Skeletal muscle tissue (tissue), 4 donors: ENCODE measurements around the gene MPP4. TPM values are rescaled to one million over a fixed set of nuclear protein-coding genes. Genes with fewer than 3 reads are reported as not detected.
"Not testable (repeated sequence)": the region's sequence is repeated elsewhere in the genome, so short reads cannot be mapped to it uniquely, and the experiment has no call there.

ENCODE experiments used
- H3K27ac ChIP-seq: one replicate; pipeline ENCODE4 v1.7.0; 2013; ENCODE audit warnings: mild to moderate bottlenecking, low read depth, low read length, inconsistent platforms
- H3K27me3 ChIP-seq, 3 donors: one replicate each; pipeline ENCODE4 v1.7.0; 2013; ENCODE audit warnings: low read length in 3 of 3; ENCODE audit not compliant: control insufficient read depth in 3 of 3, insufficient read depth in 3 of 3
- H3K36me3 ChIP-seq, 3 donors: one replicate each; pipeline ENCODE4 v1.7.0; 2013; ENCODE audit warnings: low read length in 3 of 3; ENCODE audit not compliant: control insufficient read depth in 3 of 3, insufficient read depth in 3 of 3
- H3K4me1 ChIP-seq, 3 donors: one replicate each; pipeline ENCODE4 v1.7.0; 2013; ENCODE audit warnings: low read length in 3 of 3, mild to moderate bottlenecking in 3 of 3; ENCODE audit not compliant: control insufficient read depth in 3 of 3, insufficient read depth in 3 of 3
- H3K4me3 ChIP-seq, 3 donors: one replicate each; pipeline ENCODE4 v1.7.0; 2013; ENCODE audit warnings: low read length in 3 of 3
- H3K9ac ChIP-seq, 3 donors: one replicate each; pipeline ENCODE4 v1.7.0; 2013; ENCODE audit warnings: low read length in 3 of 3, mild to moderate bottlenecking in 3 of 3, moderate library complexity in 2 of 3, low read depth in 1 of 3
- H3K9me3 ChIP-seq, 3 donors: one replicate each; pipeline ENCODE4 v1.7.0; 2013; ENCODE audit warnings: low read length in 3 of 3; ENCODE audit not compliant: control insufficient read depth in 3 of 3
- total RNA-seq: library from RNA; depleted of rRNA; stranded (reverse); fragments of >200 nt; gene quantifications from one replicate; pipeline ENCODE4 v1.2.3, GENCODE V29; 2014
- donor health status: Osteomylitis.

MPP4 gene
- total RNA-seq, 1 donor from 2014 or later, result under 0.01 TPM

GRCh38 chr2:201678401-201678800, 20.0 kb downstream of the MPP4 start:
- H3K4me3 ChIP-seq, result no peak overlapping the region
- H3K9me3 ChIP-seq, result no peaks in the 10 kb centered on the region
- no peaks in the 10 kb centered on the region for H3K36me3 ChIP-seq

GRCh38 chr2:201675454-201675853, 23.0 kb downstream of the MPP4 start:
- Histone ChIP-seq H3K27ac (no peak overlapping the region), H3K9ac (no peak overlapping the region), H3K9me3 (no peaks in the 10 kb centered on the region), H3K36me3 (no peaks in the 10 kb centered on the region), H3K4me1 (no peaks in the 10 kb centered on the region), H3K4me3 (no peak overlapping the region), H3K27me3 (no peaks in the 10 kb centered on the region)

More at GRCh38 chr2:201678401-201678800, 20.0 kb downstream of the MPP4 start:
- H3K4me1 ChIP-seq, result no peaks in the 10 kb centered on the region
- no peak overlapping the region for H3K9ac ChIP-seq
- peaks cover 0 to 5% (median 0%) of the 10 kb centered on the region in 3 donors for H3K27me3 ChIP-seq
- no peak overlapping the region for H3K27ac ChIP-seq

- Histone ChIP-seq H3K4me1 (no peaks in the 10 kb centered on the region), H3K36me3 (no peaks in the 10 kb centered on the region), H3K27me3 (no peaks in the 10 kb centered on the region), H3K4me3 (no peak overlapping the region), H3K9me3 (no peaks in the 10 kb centered on the region), H3K9ac (no peak overlapping the region), H3K27ac (no peak overlapping the region)
Observed at GRCh38 chr2:201674794-201675193, 23.6 kb downstream of the MPP4 start.

GRCh38 chr2:201674298-201674697, 24.1 kb downstream of the MPP4 start:
- no peak overlapping the region for H3K4me3 ChIP-seq
- H3K27ac ChIP-seq, result no peak overlapping the region

GRCh38 chr2:201673546-201673945, 24.9 kb downstream of the MPP4 start:
- H3K9ac ChIP-seq, result no peak overlapping the region
- no peaks in the 10 kb centered on the region for H3K9me3 ChIP-seq
- H3K4me1 ChIP-seq, result no peaks in the 10 kb centered on the region
- no peak overlapping the region for H3K27ac ChIP-seq
- H3K36me3 ChIP-seq, result no peaks in the 10 kb centered on the region
- no peaks in the 10 kb centered on the region for H3K27me3 ChIP-seq
- H3K4me3 ChIP-seq, result no peak overlapping the region

More at GRCh38 chr2:201674298-201674697, 24.1 kb downstream of the MPP4 start:
- no peaks in the 10 kb centered on the region for H3K4me1 ChIP-seq
- no peaks in the 10 kb centered on the region for H3K9me3 ChIP-seq
- H3K27me3 ChIP-seq, result no peaks in the 10 kb centered on the region
- no peak overlapping the region for H3K9ac ChIP-seq
- no peaks in the 10 kb centered on the region for H3K36me3 ChIP-seq

GRCh38 chr2:201671205-201671604, 27.2 kb downstream of the MPP4 start:
- not testable (repeated sequence) for H3K4me1 ChIP-seq

GRCh38 chr2:201669865-201670264, 28.6 kb downstream of the MPP4 start:
- Histone ChIP-seq H3K4me1 (no peaks in the 10 kb centered on the region), H3K9ac (no peak overlapping the region), H3K36me3 (no peaks in the 10 kb centered on the region), H3K27me3 (no peaks in the 10 kb centered on the region), H3K9me3 (no peaks in the 10 kb centered on the region), H3K4me3 (no peak overlapping the region), H3K27ac (no peak overlapping the region)

More at GRCh38 chr2:201671205-201671604, 27.2 kb downstream of the MPP4 start:
- not testable (repeated sequence) for H3K4me3 ChIP-seq, H3K27ac ChIP-seq, H3K27me3 ChIP-seq, H3K9me3 ChIP-seq, H3K36me3 ChIP-seq, H3K9ac ChIP-seq

GRCh38 chr2:201668402-201668910, 30.0 kb downstream of the MPP4 start:
- no peak overlapping the region for H3K4me3 ChIP-seq
- H3K36me3 ChIP-seq, result no peaks in the 10 kb centered on the region
- no peak overlapping the region for H3K9ac ChIP-seq
- no peaks in the 10 kb centered on the region for H3K27me3 ChIP-seq
- H3K27ac ChIP-seq, result no peak overlapping the region
- no peaks in the 10 kb centered on the region for H3K9me3 ChIP-seq
- no peaks in the 10 kb centered on the region for H3K4me1 ChIP-seq

- no peaks in the 10 kb centered on the region for H3K27me3 ChIP-seq
- no peaks in the 10 kb centered on the region for H3K36me3 ChIP-seq
- H3K27ac ChIP-seq, result no peak overlapping the region
- H3K9me3 ChIP-seq, result no peaks in the 10 kb centered on the region
- no peaks in the 10 kb centered on the region for H3K4me1 ChIP-seq
- no peak overlapping the region for H3K9ac ChIP-seq
- H3K4me3 ChIP-seq, result no peak overlapping the region
Observed at GRCh38 chr2:201664334-201664733, 34.1 kb downstream of the MPP4 start.

GRCh38 chr2:201661366-201661765, 37.1 kb downstream of the MPP4 start:
- Histone ChIP-seq H3K4me1 (no peaks in the 10 kb centered on the region), H3K9me3 (no peaks in the 10 kb centered on the region), H3K4me3 (no peak overlapping the region), H3K36me3 (no peaks in the 10 kb centered on the region), H3K9ac (no peak overlapping the region), H3K27me3 (no peaks in the 10 kb centered on the region), H3K27ac (no peak overlapping the region)
